Caco-2 (cell line): Measurements from ENCODE around the gene REM2. TPM values are rescaled to one million over a fixed set of nuclear protein-coding genes. Genes with fewer than 3 reads are reported as not detected.

Experiments
- BruUV-seq: library from RNA; stranded (reverse); fragments of 400-500 nt; replicated peaks from 2 replicates; lab custom pipeline; 2021; lab: Mats Ljungman, UMichigan
- CTCF ChIA-PET: fragments of 300-600 bp; sonication (Branson Sonifier 250); formaldehyde crosslinking; loops from one replicate; lab custom pipeline; 2022; ENCODE audit warnings: antibody characterized with exemption; lab: Charles Lee
- POLR2A ChIA-PET: fragments of 300-600 bp; sonication (Branson Sonifier 250); formaldehyde crosslinking; loops from one replicate; lab custom pipeline; 2022; ENCODE audit warnings: antibody characterized with exemption; lab: Charles Lee
- DNase-seq, 2 experiments: peaks; one replicate each; pipeline versions ENCODE4 v3.0.0 to v3.0.0-alpha.2; 2020 to 2022
- H3K27me3 ChIP-seq: replicated peaks from 2 replicates; pipeline ENCODE4 v1.6.0; 2011; ENCODE audit warnings: low read length; ENCODE audit not compliant: control insufficient read depth, insufficient read depth
- H3K36me3 ChIP-seq: 2 replicates; pipeline ENCODE4 v1.5.1; 2011; ENCODE audit warnings: low read length; ENCODE audit not compliant: control insufficient read depth, insufficient read depth
- H3K4me1 ChIP-seq: fragments of 250-450 bp; sonication (Bioruptor Pico); 2 replicates; pipeline ENCODE4 v1.5.1; 2020; ENCODE audit warnings: mild to moderate bottlenecking
- H3K4me3 ChIP-seq: 2 replicates; pipeline ENCODE4 v1.5.1; 2011; ENCODE audit warnings: low read depth, mild to moderate bottlenecking, control low read depth, low read length
- H3K9me3 ChIP-seq: fragments of 250-450 bp; sonication (Bioruptor Pico); 2 replicates; pipeline ENCODE4 v1.5.1; 2020; ENCODE audit warnings: mild to moderate bottlenecking, moderate library complexity
- H3K27ac Mint-ChIP-seq: one replicate; pipeline ENCODE4 v1.8.0; 2022; ENCODE audit warnings: mixed read lengths; ENCODE audit not compliant: unreplicated experiment
- H3K27me3 Mint-ChIP-seq: one replicate; pipeline ENCODE4 v1.8.0; 2022; ENCODE audit warnings: mixed read lengths; ENCODE audit not compliant: insufficient read depth, unreplicated experiment
- H3K36me3 Mint-ChIP-seq: one replicate; pipeline ENCODE4 v1.8.0; 2022; ENCODE audit warnings: mild to moderate bottlenecking, mixed read lengths; ENCODE audit not compliant: insufficient read depth, unreplicated experiment
- H3K4me1 Mint-ChIP-seq: one replicate; pipeline ENCODE4 v1.8.0; 2022; ENCODE audit warnings: low read depth, mixed read lengths; ENCODE audit not compliant: unreplicated experiment
- H3K4me3 Mint-ChIP-seq: one replicate; pipeline ENCODE4 v1.8.0; 2022; ENCODE audit warnings: mild to moderate bottlenecking, moderate library complexity, mixed read lengths; ENCODE audit not compliant: unreplicated experiment
- H3K9me3 Mint-ChIP-seq: one replicate; pipeline ENCODE4 v1.8.0; 2022; ENCODE audit warnings: mixed read lengths; ENCODE audit not compliant: unreplicated experiment
- intact Hi-C: fragments of 100-400 bp; cut with micrococcal nuclease; formaldehyde crosslinking; loops from one replicate; pipeline ENCODE4 v1.10.0; 2022; ENCODE audit not compliant: unreplicated experiment
- total RNA-seq: library from RNA; stranded (reverse); gene quantifications from 2 replicates; pipeline ENCODE4 v1.2.3, GENCODE V29; 2022
- TF ChIP-seq, protein P1 (sequence below), 2 experiments: fragments of 200-600 bp in 1 of 2; IDR thresholded peaks; 1 replicate in 1 of 2; 2 replicates in 1 of 2; pipeline versions ENCODE4 v1.5.1 to v1.8.0; 2011 to 2022; ENCODE audit warnings: antibody characterized with exemption in 1 of 2, control low read depth in 1 of 2, inconsistent platforms in 1 of 2, low read depth in 1 of 2, low read length in 1 of 2, mild to moderate bottlenecking in 1 of 2, moderate library complexity in 1 of 2; ENCODE audit not compliant: insufficient read depth in 1 of 2, severe bottlenecking in 1 of 2, unreplicated experiment in 1 of 2

The REM2 gene
- total RNA-seq, 1 experiment from 2014 or later, result 0.41 TPM

GRCh38 chr14:22870811-22871223, 12.2 kb upstream of the REM2 start:
- POLR2A ChIA-PET, result interaction anchor here (0.5 to 1.6 kb wide), 6 partner anchors 11 to 282 kb away, joined by 3 to 11 read pairs (median 5); partner anchors contain the start of genes DAD1 and PRMT5
- DNase-seq, result no peak
- Histone ChIP-seq H3K36me3 (peaks cover 7% of the 10 kb centered on the region; the same call in 1 of the 2 replicates), H3K9me3 (no peaks in the 10 kb centered on the region), H3K4me1 (peaks cover 9% of the 10 kb centered on the region; the same call in 1 of the 2 replicates), H3K4me3 (peak overlapping the region; percentile 91), H3K27me3 (no peaks in the 10 kb centered on the region)
- Mint-ChIP-seq H3K4me3 (peak overlapping the region; percentile 82), H3K9me3 (no peaks in the 10 kb centered on the region), H3K27me3 (no peaks in the 10 kb centered on the region), H3K4me1 (peaks cover 8% of the 10 kb centered on the region), H3K36me3 (peaks cover 15% of the 10 kb centered on the region), H3K27ac (peak overlapping the region; percentile 87)
- BruUV-seq, result no TSS peak
- TF ChIP-seq, protein P1, sequence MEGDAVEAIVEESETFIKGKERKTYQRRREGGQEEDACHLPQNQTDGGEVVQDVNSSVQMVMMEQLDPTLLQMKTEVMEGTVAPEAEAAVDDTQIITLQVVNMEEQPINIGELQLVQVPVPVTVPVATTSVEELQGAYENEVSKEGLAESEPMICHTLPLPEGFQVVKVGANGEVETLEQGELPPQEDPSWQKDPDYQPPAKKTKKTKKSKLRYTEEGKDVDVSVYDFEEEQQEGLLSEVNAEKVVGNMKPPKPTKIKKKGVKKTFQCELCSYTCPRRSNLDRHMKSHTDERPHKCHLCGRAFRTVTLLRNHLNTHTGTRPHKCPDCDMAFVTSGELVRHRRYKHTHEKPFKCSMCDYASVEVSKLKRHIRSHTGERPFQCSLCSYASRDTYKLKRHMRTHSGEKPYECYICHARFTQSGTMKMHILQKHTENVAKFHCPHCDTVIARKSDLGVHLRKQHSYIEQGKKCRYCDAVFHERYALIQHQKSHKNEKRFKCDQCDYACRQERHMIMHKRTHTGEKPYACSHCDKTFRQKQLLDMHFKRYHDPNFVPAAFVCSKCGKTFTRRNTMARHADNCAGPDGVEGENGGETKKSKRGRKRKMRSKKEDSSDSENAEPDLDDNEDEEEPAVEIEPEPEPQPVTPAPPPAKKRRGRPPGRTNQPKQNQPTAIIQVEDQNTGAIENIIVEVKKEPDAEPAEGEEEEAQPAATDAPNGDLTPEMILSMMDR (IDR thresholded peaks at IDR 0.05; ENCODE audit: insufficient read depth in 1 of 2, low read depth in 1 of 2, low read length in 1 of 2, severe bottlenecking in 1 of 2, unreplicated experiment in 1 of 2), result no peak
- CTCF ChIA-PET, result interaction anchor here (0.5 to 1.9 kb wide), 9 partner anchors 11 to 52 kb away, joined by 3 to 10 read pairs (median 5); no protein-coding TSS in a partner anchor
- intact Hi-C loops, result loop anchor here (5.0 kb wide), 3 partner anchors 46 to 309 kb away; partner anchors contain the start of genes AJUBA and RBM23

DNA sequence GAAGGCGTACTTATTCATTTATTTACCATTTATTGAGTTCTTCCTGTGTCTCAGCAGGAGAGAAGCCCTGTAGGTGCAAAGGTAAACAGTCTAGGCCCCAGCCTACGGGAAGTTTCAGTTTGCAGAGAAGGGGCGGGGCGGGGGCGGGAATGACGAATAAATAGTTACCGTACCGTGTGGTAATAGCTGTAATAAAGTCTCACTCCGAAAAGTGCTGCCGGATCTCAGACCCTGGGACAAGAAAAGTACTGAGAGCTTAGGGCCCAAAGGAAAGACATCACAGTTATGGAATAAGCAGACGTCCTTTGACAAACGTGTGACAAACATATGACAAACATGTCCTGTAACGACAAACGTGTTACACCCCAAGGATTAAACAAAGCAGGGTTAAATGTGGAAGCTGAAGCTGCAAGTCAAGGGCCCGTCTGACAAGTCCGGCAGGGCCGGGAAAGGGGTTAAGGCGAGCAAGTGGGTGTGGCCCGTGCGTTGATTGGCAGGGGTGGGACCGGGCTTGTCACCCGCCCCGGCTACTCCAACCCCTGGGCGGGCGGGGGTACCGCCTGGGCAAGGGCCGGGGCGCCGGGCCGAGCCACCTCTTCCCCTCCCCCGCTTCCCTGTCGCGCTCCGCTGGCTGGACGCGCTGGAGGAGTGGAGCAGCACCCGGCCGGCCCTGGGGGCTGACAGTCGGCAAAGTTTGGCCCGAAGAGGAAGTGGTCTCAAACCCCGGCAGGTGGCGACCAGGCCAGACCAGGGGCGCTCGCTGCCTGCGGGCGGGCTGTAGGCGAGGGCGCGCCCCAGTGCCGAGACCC, 11.6 kb upstream of the REM2 start, which contains the start of gene LRP10:
TSS of gene LRP10 (plus strand) at position 517 of the 809 bp plus-strand sequence. CDS start 564 bp downstream, outside the sequence.
- Mint-ChIP-seq H3K27me3 (no peaks in the 10 kb centered on the region), H3K27ac (peak within 1 kb of the TSS; percentile 92), H3K36me3 (peaks cover 19% of the 10 kb centered on the region), H3K9me3 (no peaks in the 10 kb centered on the region), H3K4me1 (peaks cover 8% of the 10 kb centered on the region), H3K4me3 (peak within 1 kb of the TSS; percentile 82)
- TSS peak; percentile 70 for BruUV-seq
- CTCF ChIA-PET, result interaction anchor here (0.5 to 1.9 kb wide), 15 partner anchors 10 to 486 kb away, joined by 3 to 10 read pairs (median 4); no protein-coding TSS in a partner anchor
- Histone ChIP-seq H3K9me3 (no peaks in the 10 kb centered on the region), H3K4me3 (peak within 1 kb of the TSS; percentile 91), H3K36me3 (peaks cover 7% of the 10 kb centered on the region; the same call in 1 of the 2 replicates), H3K4me1 (peaks cover 9% of the 10 kb centered on the region; the same call in 1 of the 2 replicates), H3K27me3 (no peaks in the 10 kb centered on the region)
- DNase-seq, result peak; percentile 97 to 98
- intact Hi-C loops, result loop anchor here (1.0 to 5.0 kb wide), 5 partner anchors 29 to 309 kb away; partner anchors contain the start of genes AJUBA and RBM23
- POLR2A ChIA-PET, result interaction anchor here (0.5 to 1.6 kb wide), 8 partner anchors 12 to 282 kb away, joined by 3 to 11 read pairs (median 4); partner anchors contain the start of genes DAD1 and PRMT5
- TF ChIP-seq, protein P1 (IDR thresholded peaks at IDR 0.05; ENCODE audit: insufficient read depth in 1 of 2, low read depth in 1 of 2, low read length in 1 of 2, severe bottlenecking in 1 of 2, unreplicated experiment in 1 of 2), result no peak
